Measurements from ENCODE around the gene DLG1.
A peak's percentile ranks its signal among the peaks of the same experiment; 100 is the strongest.
"Not testable (repeated sequence)": the region's sequence is repeated elsewhere in the genome, so short reads cannot be mapped to it uniquely, and the experiment has no call there.

Gene DLG1

DNA sequence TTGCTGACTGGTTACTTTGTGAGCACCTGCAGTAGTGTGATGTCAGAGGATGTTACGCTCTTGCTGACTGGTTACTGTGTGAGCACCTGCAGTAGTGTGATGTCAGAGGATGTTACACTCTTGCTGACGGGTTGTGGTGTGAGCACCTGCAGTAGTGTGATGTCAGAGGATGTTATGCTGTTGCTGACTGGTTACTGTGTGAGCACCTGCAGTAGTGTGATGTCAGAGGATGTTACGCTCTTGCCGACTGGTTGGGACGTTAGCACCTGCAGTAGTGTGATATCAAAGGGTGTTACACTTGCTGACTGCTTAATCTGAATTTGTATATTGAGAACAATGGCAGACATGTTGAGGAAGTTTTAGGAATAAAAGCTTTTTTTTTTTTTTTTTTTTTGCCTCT lies 263.6 kb downstream of the DLG1 start:
- WGBS, 2 experiments (ENCODE audit: insufficient coverage in 2 of 2), result 87 to 88% methylated on average over 4 to 5 of the region's 5 CpGs
- H3K36me3 ChIP-seq (ENCODE audit: control insufficient read depth, insufficient read depth, low read length), result not testable (repeated sequence)

DNA sequence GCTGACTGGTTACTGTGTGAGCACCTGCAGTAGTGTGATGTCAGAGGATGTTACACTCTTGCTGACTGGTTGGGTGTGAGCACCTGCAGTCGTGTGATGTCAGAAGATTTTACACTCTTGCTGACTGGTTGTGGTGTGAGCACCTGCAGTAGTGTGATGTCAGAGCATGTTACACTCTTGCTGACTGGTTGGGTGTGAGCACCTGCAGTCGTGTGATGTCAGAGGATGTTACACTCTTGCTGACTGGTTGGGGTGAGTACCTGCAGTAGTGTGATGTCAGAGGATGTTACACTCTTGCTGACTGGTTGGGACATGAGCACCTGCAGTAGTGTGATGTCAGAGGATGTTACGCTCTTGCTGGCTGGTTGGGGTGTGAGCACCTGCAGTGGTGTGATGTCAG lies 264.6 kb downstream of the DLG1 start:
- not testable (repeated sequence) for H3K36me3 ChIP-seq (ENCODE audit: control insufficient read depth, insufficient read depth, low read length); H3K27ac ChIP-seq (ENCODE audit: low read depth, low read length, severe bottlenecking); H3K9me3 ChIP-seq (ENCODE audit: control insufficient read depth, low read length); H3K4me3 ChIP-seq (ENCODE audit: extremely low read depth, insufficient read depth, low read length, poor library complexity, severe bottlenecking)
- H3K4me1 ChIP-seq (ENCODE audit: control insufficient read depth, insufficient read depth, low read length, poor library complexity, severe bottlenecking), result peaks cover 22% of the 10 kb centered on the region
- WGBS, 2 experiments (ENCODE audit: insufficient coverage in 2 of 2), result 69 to 81% methylated on average over 2 of the region's 3 CpGs

More for the DNA sequence above, 263.6 kb downstream of the DLG1 start:
- not testable (repeated sequence) for H3K4me3 ChIP-seq (ENCODE audit: extremely low read depth, insufficient read depth, low read length, poor library complexity, severe bottlenecking); H3K27ac ChIP-seq (ENCODE audit: low read depth, low read length, severe bottlenecking); H3K9me3 ChIP-seq (ENCODE audit: control insufficient read depth, low read length)
- H3K4me1 ChIP-seq (ENCODE audit: control insufficient read depth, insufficient read depth, low read length, poor library complexity, severe bottlenecking), result peaks cover 22% of the 10 kb centered on the region

DNA sequence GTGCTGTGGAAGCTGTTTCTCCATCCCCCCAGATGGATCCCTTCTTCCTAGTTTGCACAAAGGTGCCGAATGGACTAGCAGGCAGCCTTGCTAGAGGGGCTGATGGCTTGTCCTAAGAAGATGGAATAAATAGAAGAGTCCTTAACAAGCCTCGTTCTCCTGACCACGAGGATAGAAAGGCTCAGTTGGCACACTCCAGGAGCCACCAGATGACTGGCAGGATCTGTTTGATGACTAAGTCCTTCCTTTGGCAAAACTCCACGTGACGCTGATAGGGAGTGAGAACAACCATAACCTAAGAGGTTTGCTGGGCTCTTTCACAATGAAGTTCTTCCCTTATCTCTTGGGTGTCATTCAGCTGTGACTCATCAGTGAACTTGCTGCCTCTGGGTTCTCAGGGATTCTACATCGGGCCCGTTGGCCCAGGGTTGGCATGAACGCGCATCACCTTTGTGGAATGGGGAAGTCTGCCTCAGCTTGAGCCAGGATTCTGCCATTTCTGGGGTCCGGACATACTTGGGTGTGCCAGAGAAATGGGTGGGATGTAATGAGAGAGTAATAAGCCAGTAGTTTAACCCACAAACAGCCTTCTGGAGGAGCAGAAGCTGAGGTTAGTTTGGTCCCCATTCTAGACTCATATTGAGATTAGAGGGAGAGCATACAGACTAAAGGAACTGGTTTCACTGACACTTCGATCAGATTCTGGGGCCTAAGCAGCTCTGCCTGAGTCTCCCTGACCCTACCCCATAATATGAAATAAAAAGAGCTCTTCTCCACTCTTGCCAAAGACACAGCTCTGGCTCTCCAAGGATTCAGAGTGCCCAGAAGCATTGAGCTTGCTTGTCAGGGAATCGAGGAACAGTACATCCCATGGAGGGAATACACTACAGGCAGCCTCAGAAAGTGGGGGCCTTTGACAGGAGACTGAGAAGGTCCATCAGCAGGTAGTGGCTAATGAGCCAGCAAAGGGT lies 266.8 kb downstream of the DLG1 start:
- Histone ChIP-seq H3K36me3 (ENCODE audit: control insufficient read depth, insufficient read depth, low read length) (no peaks in the 10 kb centered on the region), H3K4me3 (ENCODE audit: extremely low read depth, insufficient read depth, low read length, poor library complexity, severe bottlenecking) (no peak overlapping the region), H3K27ac (ENCODE audit: low read depth, low read length, severe bottlenecking) (peak overlapping the region; percentile 87), H3K4me1 (ENCODE audit: control insufficient read depth, insufficient read depth, low read length, poor library complexity, severe bottlenecking) (peaks cover 28% of the 10 kb centered on the region), H3K9me3 (ENCODE audit: control insufficient read depth, low read length) (no peaks in the 10 kb centered on the region)
- 59 to 66% methylated on average over 10 of the region's 12 CpGs for WGBS, 2 experiments (ENCODE audit: insufficient coverage in 2 of 2)

GRCh38 chr3:197030379-197031314 lies 267.8 kb downstream of the DLG1 start:
- no peak overlapping the region for H3K4me3 ChIP-seq (ENCODE audit: extremely low read depth, insufficient read depth, low read length, poor library complexity, severe bottlenecking)
- peak overlapping the region; percentile 87 for H3K27ac ChIP-seq (ENCODE audit: low read depth, low read length, severe bottlenecking)
- WGBS, 2 experiments (ENCODE audit: insufficient coverage in 2 of 2), result 91 to 92% methylated on average over 27 to 30 of the region's 33 CpGs
- no peaks in the 10 kb centered on the region for H3K9me3 ChIP-seq (ENCODE audit: control insufficient read depth, low read length)
- peaks cover 28% of the 10 kb centered on the region for H3K4me1 ChIP-seq (ENCODE audit: control insufficient read depth, insufficient read depth, low read length, poor library complexity, severe bottlenecking)
- no peaks in the 10 kb centered on the region for H3K36me3 ChIP-seq (ENCODE audit: control insufficient read depth, insufficient read depth, low read length)

DNA sequence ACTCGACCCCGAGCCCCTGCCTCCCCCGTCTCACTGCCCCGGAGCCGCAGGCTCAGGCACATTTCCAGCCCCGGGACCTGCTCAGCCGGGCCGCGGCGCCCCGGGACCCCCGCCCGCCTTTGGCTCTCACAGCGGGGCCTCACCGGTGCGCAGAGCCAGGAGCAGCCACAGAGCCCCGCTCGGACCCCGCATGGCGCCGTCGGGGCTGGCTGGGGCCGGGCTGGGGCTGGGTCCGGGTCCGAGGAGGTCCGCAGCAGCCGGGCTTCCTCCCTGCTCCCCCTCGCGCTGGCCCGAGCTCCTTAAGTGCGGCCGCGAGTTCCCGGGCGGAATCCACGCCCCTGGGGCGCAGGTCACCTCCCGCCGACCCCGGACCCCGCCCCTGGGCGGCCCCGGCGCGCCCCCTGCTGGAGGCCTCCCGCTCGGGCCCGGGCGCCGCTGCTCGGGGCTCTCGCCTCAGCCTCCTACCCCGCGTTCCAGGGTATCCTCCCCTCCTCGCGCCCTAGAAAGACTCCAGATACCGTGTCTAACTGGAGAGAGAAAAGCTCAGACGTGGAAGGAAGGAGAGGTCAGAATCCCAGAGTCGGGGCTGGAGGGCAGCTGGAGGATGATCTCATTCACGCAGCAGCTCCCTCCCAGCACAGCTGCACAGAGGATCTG lies 268.8 kb downstream of the DLG1 start, which contains the start of gene MELTF:
Gene MELTF, minus strand, starts transcription at position 307 of the 657 bp plus-strand sequence. Its CDS starts 115 bp downstream, at position 192.
- Histone ChIP-seq H3K36me3 (ENCODE audit: control insufficient read depth, insufficient read depth, low read length) (no peaks in the 10 kb centered on the region), H3K4me1 (ENCODE audit: control insufficient read depth, insufficient read depth, low read length, poor library complexity, severe bottlenecking) (peaks cover 28% of the 10 kb centered on the region), H3K4me3 (ENCODE audit: extremely low read depth, insufficient read depth, low read length, poor library complexity, severe bottlenecking) (peak within 1 kb of the TSS; percentile 63), H3K27ac (ENCODE audit: low read depth, low read length, severe bottlenecking) (peak within 1 kb of the TSS; percentile 41), H3K9me3 (ENCODE audit: control insufficient read depth, low read length) (no peaks in the 10 kb centered on the region)
- 1 to 2% methylated on average over 29 to 43 of the region's 60 CpGs for WGBS, 2 experiments (ENCODE audit: insufficient coverage in 2 of 2)

GRCh38 chr3:197028728-197029510 lies 269.5 kb downstream of the DLG1 start:
- H3K27ac ChIP-seq (ENCODE audit: low read depth, low read length, severe bottlenecking), result no peak overlapping the region
- H3K9me3 ChIP-seq (ENCODE audit: control insufficient read depth, low read length), result no peaks in the 10 kb centered on the region
- H3K4me3 ChIP-seq (ENCODE audit: extremely low read depth, insufficient read depth, low read length, poor library complexity, severe bottlenecking), result peak overlapping the region; percentile 63
- 8 to 9% methylated on average over 41 to 48 of the region's 67 CpGs for WGBS, 2 experiments (ENCODE audit: insufficient coverage in 2 of 2)
- H3K36me3 ChIP-seq (ENCODE audit: control insufficient read depth, insufficient read depth, low read length), result no peaks in the 10 kb centered on the region
- H3K4me1 ChIP-seq (ENCODE audit: control insufficient read depth, insufficient read depth, low read length, poor library complexity, severe bottlenecking), result peaks cover 28% of the 10 kb centered on the region

DNA sequence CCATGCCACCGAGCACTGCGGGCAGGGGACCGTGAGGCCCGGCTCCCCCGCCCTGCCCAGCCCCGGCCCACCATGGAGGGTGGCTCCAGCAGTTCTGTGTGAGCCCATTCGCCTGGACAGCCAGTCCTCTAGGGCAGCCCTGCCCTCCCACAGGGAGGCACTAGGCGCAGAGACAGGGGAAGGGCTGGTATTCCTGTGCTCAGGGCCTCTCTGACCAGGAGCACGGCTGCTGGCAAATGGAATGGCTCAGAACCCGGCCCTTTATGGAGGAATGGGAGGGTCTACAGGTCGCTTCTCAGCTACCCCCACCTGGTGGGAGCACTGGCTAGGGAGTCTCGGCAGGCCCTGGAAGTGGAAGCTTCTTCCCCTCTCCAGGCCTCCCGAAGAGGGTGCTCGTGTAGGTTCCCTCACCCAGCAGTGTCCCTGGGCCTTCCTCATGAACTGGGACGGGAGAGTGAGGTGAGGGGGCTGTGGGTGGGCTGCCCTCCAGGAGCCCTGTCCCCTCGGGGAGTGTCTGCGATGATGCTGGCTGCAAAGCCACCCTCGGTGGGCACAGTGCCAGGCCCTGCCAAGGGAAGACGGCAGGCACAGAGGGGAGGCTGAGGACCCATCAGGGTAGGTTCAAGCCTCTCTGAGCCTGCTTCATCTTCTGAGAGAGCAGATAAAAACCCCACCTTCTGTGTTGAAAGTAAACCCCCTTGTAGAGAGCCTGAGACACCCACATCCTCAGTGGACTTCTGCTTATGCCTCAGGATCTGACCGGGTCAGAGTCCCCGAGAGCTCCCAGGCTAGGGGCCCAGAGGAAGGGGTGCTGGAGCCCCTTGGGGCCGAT lies 270.3 kb downstream of the DLG1 start:
- H3K36me3 ChIP-seq (ENCODE audit: control insufficient read depth, insufficient read depth, low read length), result no peaks in the 10 kb centered on the region
- H3K4me3 ChIP-seq (ENCODE audit: extremely low read depth, insufficient read depth, low read length, poor library complexity, severe bottlenecking), result peak overlapping the region; percentile 63
- WGBS, 2 experiments (ENCODE audit: insufficient coverage in 2 of 2), result 93% methylated on average over 13 to 21 of the region's 22 CpGs
- H3K4me1 ChIP-seq (ENCODE audit: control insufficient read depth, insufficient read depth, low read length, poor library complexity, severe bottlenecking), result peaks cover 31% of the 10 kb centered on the region
- no peaks in the 10 kb centered on the region for H3K9me3 ChIP-seq (ENCODE audit: control insufficient read depth, low read length)
- H3K27ac ChIP-seq (ENCODE audit: low read depth, low read length, severe bottlenecking), result no peak overlapping the region

DNA sequence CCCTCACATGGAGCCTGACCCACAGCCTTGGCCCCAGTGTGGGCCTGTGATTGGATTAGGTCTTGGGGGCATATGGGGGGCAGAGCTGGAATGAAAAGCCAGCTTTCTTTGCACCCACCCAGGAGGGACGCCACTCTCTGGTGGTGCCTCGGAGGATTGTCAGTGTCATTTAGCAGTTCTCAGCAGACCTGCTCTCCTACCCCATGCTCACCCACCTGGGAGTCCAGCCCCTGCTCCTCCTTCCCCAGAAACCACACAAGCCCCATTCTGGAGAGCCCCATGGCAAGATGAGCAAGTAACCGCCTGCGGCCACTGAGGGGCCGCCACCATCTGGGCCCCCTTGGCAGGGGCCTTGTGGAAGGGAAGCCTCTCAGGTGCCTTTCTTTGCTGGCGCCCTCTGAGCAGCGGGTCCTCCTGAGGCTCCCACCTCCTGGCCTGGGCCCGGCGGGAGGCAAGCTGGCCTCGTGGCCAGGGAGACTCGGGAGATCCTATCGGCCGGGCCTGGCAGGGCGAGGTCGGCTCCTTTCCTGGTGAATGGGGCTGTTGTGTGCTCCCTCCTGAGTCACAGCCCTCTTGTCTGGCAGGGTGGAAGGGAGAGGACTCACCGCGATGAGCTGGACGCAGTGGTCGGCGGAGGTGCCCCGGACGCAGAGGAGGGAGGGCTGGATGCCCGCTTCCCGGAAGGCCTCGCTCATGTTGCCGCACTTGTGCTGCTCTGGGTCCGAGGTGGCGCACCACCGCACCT lies 271.1 kb downstream of the DLG1 start:
- H3K9me3 ChIP-seq (ENCODE audit: control insufficient read depth, low read length), result no peaks in the 10 kb centered on the region
- WGBS, 2 experiments (ENCODE audit: insufficient coverage in 2 of 2), result 88 to 95% methylated on average over 26 of the region's 29 CpGs
- no peaks in the 10 kb centered on the region for H3K36me3 ChIP-seq (ENCODE audit: control insufficient read depth, insufficient read depth, low read length)
- peaks cover 36% of the 10 kb centered on the region for H3K4me1 ChIP-seq (ENCODE audit: control insufficient read depth, insufficient read depth, low read length, poor library complexity, severe bottlenecking)
- H3K4me3 ChIP-seq (ENCODE audit: extremely low read depth, insufficient read depth, low read length, poor library complexity, severe bottlenecking), result no peak overlapping the region
- H3K27ac ChIP-seq (ENCODE audit: low read depth, low read length, severe bottlenecking), result no peak overlapping the region

- H3K27ac ChIP-seq (ENCODE audit: low read depth, low read length, severe bottlenecking), result no peak overlapping the region
- peaks cover 29% of the 10 kb centered on the region for H3K4me1 ChIP-seq (ENCODE audit: control insufficient read depth, insufficient read depth, low read length, poor library complexity, severe bottlenecking)
Measured at GRCh38 chr3:197026481-197026866, 271.9 kb downstream of the DLG1 start.

More at GRCh38 chr3:197026481-197026866, 271.9 kb downstream of the DLG1 start:
- no peaks in the 10 kb centered on the region for H3K36me3 ChIP-seq (ENCODE audit: control insufficient read depth, insufficient read depth, low read length)
- H3K9me3 ChIP-seq (ENCODE audit: control insufficient read depth, low read length), result no peaks in the 10 kb centered on the region
- 95 to 99% methylated on average over 7 to 8 of the region's 9 CpGs for WGBS, 2 experiments (ENCODE audit: insufficient coverage in 2 of 2)
- H3K4me3 ChIP-seq (ENCODE audit: extremely low read depth, insufficient read depth, low read length, poor library complexity, severe bottlenecking), result no peak overlapping the region

All from mesodermal cell (in vitro differentiated cells).